ENCODE measurements around the gene IL22RA1. TPM values are rescaled to one million over a fixed set of nuclear protein-coding genes. Genes with fewer than 3 reads are reported as not detected.

The IL22RA1 gene
- total RNA-seq, 1 donor from 2014 or later: not detected

DNA sequence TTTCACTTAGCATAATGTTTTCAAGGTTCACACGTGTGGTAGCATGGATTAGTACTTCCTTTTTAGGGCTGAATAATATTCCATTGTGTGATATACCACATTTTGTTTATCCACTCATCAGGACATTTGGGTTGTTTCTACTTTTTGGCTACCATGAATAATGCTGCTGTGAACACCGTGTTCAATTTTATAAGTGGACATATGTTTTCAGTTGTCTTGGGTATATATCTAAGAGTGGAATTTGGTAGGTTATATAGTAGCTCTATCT is 3.8 kb downstream of the IL22RA1 start:
- DNase-seq (ENCODE audit: low read depth, low spot score): no peak

DNA sequence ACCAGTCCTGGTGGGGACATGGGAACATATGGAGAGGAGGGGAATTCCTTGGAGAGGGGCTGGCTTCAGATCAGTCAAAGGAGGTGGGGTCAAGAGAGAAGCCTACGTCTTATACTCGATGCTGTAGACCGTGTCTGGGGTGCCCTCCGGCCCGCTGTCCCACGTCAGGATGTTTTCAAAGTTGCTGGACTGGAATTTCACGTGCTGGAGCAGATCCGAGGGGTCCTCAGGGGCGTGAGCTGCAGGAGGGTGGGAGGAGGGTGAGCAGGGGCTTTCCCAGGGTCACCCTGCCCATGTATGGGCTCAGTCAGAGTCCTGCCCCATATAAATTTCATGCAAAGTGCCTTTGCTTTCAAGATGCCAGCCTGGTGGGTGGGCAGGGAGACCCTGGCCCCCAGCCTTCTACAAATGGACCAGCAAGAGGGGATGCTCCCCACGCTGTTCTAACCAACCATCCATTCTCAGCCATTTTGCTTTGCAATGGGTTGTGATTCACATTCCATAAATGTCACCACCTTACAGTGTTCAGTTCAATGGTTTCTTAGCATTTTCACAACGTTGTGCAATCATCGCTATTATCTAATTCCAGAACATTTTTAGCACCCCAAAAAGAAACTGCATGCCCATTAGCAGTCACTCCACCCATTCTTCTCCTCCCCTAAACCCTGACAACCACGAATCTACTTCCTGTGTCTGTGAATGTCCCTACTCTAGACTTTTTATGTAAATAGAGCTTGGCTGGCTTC is 4.3 kb downstream of the IL22RA1 start:
- no peak for DNase-seq (ENCODE audit: low read depth, low spot score)

DNA sequence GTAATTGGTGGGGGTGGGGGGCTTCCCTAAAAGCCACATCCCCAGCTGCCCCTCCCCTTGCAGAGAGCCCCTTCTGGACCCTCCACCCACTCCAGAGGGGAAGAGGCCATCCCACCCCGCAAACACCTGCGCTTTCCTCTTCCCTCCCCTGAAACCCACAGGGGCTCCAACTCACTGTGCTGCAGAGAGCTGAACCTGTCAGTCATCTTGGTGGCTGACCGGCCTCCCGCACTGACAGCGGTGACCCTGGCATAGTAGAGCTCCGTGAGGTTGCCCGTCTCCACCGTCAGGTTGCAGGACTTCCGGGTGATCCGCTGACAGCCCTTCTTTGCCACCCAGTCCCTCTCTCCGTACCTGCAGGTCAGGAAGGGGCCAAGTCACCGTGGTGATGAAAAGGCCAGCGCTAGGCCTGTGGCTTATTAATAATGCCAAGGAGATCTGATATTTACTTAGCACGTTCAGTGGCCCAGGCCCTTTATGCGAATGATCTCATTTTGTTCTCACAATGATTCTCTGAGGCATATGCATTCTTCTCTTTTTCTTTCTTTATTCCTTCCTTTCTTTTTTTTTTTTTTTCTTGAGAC is 5.9 kb downstream of the IL22RA1 start:
- no peak for DNase-seq (ENCODE audit: low read depth, low spot score)

DNA sequence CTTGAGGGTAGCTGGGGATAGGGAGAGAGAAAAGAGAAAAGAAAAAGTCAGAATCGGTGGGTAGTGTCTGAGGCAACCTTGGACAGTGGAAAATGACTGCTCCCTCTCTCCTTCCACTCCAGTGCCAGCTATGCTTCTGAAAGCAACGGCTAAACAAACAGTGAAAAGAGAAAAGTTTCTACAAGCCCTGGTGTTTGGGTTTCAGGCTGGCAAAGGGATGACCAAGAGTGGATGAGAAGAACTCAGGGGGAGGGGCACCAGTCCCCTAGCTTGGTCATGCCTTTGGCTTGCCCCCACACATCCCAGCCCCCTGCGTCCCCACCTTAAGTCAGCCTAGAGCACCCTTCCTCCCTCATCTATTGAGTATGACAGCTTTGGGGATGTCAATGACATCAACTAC is 8.6 kb downstream of the IL22RA1 start:
- DNase-seq (ENCODE audit: low read depth, low spot score): no peak

DNA sequence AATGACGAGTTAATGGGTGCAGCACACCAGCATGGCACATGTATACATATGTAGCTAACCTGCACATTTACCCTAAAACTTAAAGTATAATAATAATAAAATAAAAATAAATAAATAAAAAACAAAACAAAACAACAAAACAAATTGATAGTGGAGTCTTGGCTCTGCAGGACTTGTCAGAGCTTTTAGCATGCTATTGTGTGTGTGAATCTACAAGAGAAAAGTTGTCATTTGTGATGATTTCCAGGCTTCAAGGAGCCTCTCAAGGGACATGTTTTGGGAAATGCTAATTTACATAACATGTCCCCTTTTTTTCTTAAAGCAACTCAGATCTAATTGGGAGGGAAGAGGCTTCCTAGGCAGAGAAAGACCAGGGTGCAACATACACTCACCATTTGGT is 9.1 kb downstream of the IL22RA1 start:
- no peak for DNase-seq (ENCODE audit: low read depth, low spot score)

DNA sequence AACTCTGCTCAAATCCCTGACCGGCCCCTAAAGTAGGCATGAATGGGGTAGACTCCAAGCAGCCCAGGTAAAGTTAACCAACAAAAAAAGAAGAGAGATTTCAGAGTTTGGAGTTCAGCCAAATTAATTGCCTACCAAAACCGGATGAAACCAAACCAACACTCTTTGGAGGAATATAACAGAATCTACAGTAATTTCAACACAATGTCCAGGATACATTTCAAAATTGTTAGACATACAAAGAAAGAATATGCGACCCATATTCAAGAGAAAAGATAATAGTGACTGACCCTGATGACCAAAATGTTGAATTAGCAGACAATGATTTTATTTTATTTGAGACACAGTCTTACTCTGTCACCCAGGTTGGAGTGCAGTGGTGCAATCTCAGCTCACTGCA is 12.6 kb downstream of the IL22RA1 start:
- no peak for DNase-seq (ENCODE audit: low read depth, low spot score)

DNA sequence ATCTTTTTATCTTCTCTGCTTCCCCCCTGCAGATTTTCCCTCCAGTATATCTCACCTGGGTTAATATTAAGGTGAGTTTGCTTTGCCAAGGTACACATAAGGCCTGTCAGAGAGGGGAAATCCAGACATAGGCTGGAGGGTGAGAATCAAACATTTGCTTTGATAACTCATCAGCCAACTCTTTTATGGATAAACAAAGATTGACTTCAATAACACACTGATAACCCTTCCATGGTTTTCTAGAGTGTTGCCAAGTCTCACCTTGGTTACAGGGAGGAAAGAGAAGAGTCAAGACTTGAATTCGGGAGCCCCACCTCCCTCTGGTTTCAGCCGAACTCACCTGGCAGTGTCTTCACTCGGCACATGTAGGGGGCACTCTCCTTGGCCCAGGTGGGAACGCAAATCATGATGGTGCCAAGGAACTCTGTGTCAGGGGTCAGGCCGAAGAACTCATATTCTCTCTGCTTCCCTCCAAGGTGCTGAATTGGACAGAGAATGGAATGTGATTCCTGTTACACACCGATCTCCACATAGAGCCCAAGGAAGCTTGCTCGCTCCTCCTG is 15.1 kb downstream of the IL22RA1 start:
- no peak for DNase-seq (ENCODE audit: low read depth, low spot score)

DNA sequence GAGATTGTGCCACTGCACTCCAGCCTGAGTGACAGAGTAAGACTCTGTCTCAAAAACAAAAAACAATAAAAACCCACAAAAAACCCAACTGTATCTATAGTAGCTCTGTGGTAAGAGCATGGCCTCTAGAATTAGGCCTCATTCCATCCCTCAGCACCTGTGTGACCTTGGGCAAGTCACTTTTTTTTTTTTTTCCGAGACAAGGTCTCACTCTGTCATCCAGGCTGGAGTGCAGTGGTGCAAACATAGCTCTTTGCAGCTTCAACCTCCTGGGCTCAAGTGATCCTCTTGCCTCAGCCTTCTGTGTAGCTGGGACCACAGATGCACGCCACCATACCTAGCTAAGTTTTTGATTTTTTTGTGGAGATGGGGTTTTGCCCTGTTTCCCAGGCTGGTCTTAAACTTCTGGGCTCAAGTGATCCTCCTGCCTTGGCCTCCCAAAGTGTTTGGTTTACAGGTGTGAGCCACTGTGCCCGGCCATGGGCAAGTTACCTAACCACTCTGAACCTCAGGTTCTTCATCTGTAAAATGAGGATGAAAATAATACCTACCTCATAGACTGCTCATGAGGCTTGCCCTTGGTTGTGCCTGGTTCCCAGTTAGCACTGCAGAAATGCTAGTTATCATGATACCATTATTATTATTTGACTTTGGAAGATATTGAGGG is 15.7 kb downstream of the IL22RA1 start:
- no peak for DNase-seq (ENCODE audit: low read depth, low spot score)

DNA sequence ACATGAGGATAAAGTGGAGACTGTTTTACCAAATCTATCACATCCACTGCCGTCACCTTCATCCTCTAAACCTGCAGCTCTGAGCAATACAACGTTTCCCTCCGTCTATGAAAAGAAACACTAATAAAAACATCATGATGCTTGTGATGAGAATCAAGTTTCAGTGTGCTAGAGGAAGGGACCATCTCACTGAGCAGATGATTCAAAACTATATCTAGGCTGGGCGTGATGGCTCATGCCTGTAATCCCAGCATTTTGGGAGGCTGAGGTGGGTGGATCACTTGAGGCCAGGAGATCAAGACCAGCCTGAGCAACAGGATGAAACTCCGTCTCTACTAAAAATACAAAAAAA is 16.3 kb downstream of the IL22RA1 start:
- DNase-seq (ENCODE audit: low read depth, low spot score): no peak

DNA sequence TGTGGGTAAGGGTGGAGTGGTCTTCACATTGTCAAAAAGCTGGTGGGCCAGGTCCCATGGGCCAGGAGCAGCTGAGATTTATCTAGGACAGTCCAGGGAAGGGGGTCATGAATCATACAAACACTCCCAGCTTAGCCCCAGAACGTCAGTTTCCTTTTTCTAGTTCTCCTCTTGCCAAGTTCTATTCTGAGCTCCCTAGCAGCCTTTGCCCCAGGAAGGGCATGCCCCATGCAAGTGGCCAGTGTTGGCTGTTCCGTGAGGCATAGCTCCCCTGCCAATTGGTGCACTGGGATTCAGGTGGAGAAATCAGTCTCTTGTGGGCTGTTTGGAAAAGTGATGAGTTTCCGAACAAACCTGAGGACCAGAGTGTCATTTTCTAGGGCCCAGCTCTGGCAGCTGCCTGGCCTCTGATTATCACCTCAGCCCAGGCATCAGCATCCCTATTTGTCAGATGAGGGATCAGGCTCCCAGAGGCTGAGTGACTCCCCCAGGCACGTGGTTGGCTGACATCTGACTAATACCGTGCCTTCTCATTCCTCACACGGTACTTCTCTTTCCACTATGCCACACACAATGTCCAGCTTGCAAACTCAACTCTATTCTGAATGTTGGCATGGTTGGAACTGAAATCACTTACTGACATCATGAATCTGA is 16.8 kb downstream of the IL22RA1 start:
- DNase-seq (ENCODE audit: low read depth, low spot score): no peak

DNA sequence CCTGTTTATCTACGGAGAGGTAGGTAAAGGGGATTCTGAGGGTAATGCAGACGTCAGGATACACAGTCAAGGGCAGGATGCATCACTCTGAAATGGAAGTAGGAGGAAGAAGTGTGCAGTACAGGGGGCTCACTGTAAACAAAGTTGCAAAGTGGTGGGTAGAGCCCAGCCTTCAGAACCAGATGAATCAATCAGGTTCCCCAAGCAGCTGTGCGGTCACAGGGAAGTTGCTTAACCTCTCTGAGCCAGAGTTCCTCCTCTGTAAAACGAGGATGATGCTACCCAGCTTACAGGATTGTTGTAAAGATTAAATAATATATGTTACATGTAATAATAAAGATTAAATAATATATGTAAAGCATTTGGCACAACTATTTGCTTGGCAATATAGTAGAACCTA is 17.5 kb downstream of the IL22RA1 start:
- no peak for DNase-seq (ENCODE audit: low read depth, low spot score)

DNA sequence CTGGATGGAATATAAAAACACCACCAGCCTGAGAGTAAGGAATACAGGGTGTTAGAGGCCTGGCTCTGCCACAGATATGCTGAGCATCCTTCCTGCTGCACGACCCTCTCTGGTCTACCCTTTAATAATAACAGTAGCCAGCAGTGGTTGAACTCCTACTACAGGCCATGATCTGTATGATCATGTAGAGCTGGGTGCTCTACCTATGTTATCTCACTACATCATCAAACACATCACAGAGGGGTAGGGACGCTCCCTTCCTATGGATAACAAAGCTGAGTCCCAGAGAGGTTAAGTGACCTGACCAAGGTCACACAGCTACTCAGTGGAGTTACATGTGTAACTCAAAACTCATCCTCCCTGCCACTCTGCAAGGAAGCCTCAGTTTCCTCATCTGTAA is 18.0 kb downstream of the IL22RA1 start:
- no peak for DNase-seq (ENCODE audit: low read depth, low spot score)

DNA sequence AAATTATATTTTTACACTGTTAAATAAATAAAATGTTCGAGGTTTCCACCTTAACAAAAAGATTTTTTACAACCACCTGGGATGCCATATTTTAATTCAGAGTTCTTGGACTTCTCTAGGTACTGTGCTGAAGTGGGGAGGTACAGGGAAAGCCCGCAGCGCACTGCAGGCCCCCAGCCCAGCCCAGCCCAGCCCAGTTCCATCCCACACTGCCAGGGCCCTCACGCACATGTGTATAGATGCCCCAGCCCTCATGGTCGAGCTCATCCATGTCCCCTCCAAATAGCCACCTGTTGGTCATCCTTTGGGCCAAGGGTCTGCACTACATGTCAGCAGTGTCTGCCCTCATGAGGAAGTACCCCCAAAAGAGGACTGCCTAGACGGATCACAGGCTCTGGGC is 19.3 kb downstream of the IL22RA1 start:
- no peak for DNase-seq (ENCODE audit: low read depth, low spot score)

DNA sequence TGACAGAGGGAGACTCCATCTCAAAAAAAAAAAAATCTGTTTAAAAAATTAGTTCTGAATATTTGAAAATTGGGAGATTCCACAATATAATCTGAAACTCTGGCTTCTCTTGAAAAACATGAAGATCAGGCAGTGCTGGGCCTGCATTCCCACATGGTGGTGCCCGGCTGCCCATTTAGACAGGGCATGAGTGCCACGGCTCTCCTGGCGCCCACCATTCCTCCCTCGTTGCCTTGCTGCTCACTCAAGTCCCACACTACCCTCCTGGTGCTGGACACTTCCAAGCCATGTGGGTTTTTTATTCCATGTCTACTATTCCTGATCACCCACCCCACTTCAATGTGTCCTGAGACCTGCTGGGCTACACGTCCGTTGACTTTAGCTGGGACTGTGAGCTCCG is 20.2 kb downstream of the IL22RA1 start:
- DNase-seq (ENCODE audit: low read depth, low spot score): no peak

DNA sequence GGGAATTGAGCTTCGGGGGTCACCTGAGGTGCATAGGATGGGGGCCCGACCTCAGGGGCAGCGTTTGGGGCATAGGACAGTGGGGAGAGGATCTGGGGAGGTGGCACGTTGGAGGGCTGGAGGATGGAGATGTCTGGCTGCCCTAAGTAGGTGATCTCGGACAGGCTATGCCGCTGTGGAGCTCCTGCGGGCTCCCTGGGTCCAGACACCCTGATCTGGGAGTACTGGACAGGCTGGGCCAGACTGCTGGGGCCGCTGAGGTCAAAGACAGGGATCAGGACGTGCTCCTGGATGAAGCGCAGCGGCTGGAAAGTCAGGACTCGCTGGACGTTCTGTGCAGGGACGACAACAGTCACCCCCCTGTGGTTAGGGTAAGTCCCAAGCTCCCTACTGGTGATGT is 21.5 kb downstream of the IL22RA1 start:
- DNase-seq (ENCODE audit: low read depth, low spot score): no peak

DNA sequence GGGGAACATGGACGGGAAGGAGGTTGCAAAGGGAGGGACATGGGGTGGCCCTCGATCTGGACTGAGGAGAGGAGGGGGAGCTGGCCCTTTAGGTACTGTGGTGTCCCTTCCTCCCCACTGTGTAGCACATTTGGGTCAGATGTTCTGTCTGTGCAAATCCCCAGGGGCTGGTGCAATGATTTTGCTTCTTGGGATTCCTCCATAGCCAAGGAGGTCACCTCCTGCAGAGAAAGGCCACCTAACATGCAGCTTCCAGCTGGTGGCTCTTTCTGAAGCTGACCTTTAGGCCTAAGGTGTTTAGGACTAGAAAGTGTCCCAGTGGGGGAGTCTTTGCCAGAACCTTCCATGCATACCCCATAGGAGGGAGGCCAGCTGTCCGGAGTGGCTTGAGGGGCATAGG is 22.0 kb downstream of the IL22RA1 start:
- no peak for DNase-seq (ENCODE audit: low read depth, low spot score)

DNA sequence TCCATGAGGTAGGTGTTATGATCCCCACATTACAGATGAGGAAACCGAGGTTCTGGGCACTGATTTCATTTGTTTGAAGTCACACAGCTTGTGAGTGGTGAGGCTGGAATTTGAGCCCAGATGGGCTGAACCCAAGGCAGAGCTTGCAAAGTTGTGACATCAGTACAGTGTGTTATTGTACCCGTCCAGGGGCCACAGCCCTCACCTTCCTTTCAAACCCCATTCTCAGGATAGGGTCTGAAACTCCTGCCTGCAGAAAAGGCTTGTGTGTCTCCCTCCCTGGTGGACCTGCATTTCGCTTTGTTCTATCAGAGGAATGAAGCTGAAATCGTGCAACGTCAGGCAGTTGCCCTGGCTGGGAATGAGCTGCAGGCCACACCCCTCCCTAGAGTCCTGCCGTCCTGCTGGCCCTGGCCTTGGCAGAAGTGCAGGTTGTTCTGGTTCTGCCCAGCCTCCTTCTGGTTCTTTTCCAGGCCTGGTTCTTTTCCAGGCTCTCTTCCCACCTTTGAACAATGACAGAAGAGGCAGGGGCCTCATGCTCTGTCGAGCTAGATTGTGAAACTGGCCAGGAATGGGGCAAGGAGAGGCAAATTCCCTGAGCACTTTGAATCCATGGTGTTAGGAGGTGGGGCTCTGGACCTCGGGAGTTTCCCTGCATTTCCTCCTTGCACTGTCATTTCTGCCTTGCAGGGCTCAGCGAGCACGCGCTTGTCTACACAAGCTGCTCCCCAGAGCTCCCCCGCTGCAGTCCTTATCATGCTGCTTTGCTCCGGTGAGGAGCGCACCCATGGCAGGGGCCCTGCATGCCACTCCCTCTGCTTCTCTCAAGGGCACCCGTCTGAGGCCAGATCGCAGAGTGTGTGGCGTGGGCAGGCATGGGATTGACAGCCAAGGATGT is 22.8 kb downstream of the IL22RA1 start:
- DNase-seq (ENCODE audit: low read depth, low spot score): no peak

DNA sequence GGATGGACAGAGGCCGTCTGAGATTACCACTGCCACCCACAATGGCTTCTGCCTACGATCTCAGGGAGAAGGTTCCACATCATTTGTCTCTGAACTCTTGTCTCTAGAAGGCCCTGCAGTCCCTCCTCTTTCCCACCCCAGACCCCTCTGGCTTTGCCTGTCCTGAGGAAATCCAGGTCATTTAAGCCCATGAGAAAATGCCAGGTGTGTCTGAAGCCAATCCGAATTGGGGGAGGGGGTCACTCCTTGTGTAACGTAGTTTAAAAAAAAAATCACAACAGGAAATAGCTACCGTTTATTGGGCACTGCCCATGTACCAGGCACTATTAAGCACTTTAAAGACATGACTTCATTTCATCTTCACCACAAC is 23.5 kb downstream of the IL22RA1 start:
- DNase-seq (ENCODE audit: low read depth, low spot score): no peak

DNA sequence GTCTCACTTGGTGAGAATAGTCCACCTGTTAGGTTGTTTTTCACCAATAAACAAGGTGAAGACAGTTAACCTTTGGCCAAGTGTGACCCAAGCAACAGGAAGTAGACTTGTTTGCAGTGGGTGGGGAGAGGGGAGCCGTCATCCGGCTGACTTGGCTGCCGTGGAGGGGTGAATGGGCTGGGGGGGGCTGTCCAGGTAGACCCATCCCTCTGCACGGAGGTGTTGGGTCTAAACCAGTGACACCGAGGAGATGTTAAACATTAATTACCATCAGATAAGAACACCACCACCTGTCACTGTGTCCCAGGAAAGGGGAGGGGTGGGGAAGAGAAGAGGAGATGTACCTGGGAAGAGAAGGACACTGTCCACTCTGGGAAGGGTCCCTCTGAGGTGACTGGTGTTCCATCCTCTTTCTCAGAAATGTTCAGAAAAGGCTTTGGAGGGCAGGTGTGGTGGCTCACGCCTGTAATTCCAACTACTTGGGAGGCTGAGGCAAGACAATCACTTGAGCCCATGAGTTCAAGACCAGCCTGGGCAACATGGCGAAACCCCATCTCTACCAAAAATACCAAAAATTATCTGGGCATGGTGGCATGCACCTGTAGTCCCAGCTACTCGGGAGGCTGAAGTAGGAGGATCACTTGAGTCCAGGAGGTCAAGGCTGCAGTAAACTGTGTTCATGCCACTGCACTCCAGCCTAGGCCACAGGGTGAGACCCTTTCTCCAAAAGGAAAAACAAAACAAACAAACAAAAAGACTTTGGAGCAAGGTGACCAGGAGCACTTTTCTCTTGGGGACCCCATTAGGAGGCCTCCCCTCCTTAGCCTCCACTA is 24.3 kb downstream of the IL22RA1 start:
- no peak for DNase-seq (ENCODE audit: low read depth, low spot score)

DNA sequence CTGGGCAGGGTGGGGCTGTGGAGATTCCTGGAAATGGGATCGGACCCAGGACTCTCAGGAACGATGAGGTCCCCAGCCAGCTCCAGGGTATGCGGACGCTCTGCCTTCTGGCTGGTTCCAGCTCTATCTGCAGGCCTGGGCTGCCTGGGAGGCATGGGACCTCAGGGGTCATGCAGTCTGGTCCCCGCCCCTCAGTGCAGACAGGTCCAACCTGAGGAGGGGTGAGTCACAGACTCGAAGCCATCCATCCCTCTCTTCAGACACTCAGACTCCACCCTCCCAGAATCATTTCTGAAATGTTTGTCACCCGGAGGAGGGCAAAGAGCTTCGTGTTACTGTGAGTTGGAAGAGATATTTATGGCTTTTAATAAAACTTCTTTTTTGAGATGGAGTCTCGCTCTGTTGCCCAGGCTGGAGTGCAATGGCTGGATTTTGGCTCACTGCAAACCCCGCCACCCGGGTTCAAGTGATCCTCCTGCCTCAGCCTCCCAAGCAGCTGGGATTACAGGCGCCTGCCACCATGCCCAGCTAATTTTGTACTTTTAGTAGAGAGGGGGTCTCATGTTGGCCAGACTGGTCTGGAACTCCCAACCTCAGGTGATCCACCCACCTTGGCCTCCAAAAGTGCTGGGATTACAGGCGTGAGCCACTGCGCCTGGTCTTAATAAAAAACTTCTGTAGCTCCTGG is 25.1 kb downstream of the IL22RA1 start:
- no peak for DNase-seq (ENCODE audit: low read depth, low spot score)

Measured in pulmonary artery endothelial cell (primary cell).